GM20000 (cell line): ENCODE results near the gene NWD2.

ENCODE experiments used
- DNase-seq: peaks from one replicate; pipeline ENCODE4 v3.0.0; 2012; ENCODE audit warnings: low spot score
- TF ChIP-seq, protein P1 (sequence below): IDR thresholded peaks from 2 replicates; pipeline ENCODE4 v1.5.1; 2012; ENCODE audit warnings: mild to moderate bottlenecking, control low read depth; ENCODE audit errors: extremely low read depth, missing control alignments

NWD2 gene

DNA sequence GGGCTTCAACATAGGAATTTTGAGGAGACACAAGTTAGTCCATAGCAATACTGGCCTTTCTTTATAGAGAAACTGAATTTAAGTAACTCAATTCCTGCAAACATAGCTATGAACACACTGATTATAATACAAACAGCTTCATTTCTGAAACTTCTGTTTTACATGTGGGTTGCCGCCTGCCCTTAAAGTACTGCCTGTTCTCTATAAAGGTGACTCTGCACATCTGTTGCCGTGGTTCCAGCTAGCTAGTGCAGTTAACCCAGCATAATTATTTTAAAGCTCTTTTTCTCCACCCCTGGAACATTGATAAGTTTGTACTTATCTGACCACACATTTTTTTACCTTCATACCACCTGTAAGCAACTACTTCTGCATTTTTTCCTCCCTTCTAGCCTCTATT is 177.6 kb downstream of the NWD2 start:
- TF ChIP-seq, protein P1, sequence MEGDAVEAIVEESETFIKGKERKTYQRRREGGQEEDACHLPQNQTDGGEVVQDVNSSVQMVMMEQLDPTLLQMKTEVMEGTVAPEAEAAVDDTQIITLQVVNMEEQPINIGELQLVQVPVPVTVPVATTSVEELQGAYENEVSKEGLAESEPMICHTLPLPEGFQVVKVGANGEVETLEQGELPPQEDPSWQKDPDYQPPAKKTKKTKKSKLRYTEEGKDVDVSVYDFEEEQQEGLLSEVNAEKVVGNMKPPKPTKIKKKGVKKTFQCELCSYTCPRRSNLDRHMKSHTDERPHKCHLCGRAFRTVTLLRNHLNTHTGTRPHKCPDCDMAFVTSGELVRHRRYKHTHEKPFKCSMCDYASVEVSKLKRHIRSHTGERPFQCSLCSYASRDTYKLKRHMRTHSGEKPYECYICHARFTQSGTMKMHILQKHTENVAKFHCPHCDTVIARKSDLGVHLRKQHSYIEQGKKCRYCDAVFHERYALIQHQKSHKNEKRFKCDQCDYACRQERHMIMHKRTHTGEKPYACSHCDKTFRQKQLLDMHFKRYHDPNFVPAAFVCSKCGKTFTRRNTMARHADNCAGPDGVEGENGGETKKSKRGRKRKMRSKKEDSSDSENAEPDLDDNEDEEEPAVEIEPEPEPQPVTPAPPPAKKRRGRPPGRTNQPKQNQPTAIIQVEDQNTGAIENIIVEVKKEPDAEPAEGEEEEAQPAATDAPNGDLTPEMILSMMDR, result no peak
- DNase-seq, result no peak

DNA sequence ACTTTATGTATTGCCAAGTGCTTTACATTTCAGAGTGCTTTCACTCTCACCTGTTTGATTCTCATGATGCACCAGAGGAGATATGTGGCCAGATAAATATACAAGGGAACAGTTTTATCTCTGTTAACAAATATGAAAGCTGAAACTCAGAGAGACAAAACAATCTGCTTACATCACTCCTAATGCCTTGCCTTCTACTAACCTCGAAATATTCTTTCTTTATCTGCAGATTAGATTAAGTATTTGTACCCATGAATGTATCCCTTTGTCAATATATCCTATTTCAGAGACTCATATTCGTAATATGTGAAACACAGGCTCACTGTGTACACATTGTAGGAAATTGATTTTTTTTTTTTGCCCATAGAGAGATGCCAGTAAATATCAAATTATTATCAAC is 178.1 kb downstream of the NWD2 start:
- no peak for DNase-seq
- TF ChIP-seq, protein P1, result no peak

DNA sequence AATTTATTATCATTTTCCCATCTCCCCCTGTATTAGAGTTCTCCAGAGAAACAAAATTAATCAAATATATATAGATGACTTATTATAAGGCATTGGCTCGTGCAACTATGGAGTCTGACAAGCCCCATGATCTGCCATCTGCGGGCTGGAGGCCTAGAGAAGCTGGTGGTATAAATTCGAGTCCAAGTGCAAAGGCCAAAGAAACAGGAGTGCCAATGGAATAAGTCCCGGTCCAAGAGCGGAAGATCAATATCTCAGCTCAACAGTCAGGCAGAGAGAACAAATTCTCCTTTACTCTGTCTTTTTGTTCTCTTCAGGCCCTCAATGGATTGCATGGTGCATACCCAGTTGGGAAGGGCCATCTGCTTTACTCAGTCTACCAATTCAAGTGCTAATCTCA is 178.8 kb downstream of the NWD2 start:
- no peak for DNase-seq
- TF ChIP-seq, protein P1, result no peak

DNA sequence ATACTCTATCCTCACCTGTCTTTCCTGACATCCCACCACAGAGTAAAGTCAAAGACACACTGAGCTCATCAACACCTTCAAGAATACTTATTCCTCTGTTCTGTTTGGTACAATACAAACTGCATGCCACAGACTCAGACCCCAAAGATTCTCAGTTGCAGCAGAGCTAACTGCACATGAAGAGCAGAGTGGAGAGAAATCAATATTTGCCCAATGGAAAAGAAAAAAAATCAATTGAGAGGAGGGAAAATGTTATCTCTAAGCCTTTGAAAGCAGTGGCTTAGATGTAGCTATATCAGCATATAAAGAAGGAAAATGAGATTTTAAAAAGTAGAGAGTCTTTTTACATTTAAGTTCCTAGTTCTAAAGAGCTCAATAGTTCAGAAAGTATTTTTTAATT is 180.2 kb downstream of the NWD2 start:
- no peak for DNase-seq
- TF ChIP-seq, protein P1, result no peak

DNA sequence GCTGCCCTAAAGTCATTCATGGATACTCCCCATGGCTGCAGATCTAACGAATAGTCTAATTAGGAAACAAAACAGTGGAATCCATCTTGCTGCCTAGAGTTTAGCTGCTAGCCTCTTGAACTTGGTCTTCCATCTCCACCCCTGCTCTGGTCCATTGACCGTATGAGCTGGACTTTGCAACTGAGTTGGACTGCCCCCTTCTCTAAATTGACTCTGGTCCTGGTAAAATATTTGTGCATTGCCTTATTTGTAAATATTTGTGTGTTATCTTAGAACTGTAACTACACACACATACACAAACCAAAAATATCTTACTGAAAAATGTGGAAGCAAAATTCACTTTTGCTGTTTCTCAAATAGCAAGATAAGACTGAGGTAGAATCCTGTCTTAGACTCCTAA is 181.3 kb downstream of the NWD2 start:
- TF ChIP-seq, protein P1, result no peak
- no peak for DNase-seq

DNA sequence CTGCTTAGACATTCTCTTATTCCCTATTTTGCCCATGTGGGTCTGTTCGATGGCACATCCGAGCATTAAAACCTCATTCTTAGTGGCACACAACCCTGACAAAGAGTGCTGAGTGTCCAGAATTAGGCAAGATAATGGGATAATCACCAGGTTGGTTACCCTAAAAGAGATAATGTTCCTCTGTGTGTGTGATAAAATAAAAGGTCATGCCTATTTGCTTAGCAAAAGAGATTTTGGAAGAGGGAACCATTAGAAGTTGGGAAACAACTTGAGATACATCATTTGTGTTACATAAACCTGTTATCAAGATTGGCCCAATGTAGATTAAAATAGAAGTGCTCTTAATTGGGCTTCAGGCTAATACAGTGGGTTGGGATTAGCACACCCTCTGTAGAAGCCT is 182.7 kb downstream of the NWD2 start:
- TF ChIP-seq, protein P1, result no peak
- DNase-seq, result no peak

DNA sequence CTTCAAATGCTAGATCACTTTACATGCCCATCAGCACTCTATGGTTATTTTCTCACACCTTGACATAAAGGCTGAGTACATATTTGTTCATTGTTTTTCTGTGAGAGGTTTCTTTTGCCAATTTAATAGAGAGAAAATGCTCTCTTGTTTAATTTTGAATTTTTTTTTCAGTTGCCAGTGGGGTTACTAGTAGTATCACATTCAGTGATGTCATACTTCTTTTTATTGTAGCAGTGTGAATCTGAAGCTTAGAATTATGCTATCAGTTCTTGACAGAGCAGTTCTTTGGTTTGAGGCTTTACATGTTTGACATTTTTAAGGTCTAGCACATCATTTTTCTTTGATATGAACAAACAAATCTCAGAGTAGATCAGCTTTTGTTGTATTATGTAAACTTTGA is 185.4 kb downstream of the NWD2 start:
- no peak for DNase-seq
- TF ChIP-seq, protein P1, result no peak
